ENCODE data around the gene PRIMA1. TPM values are rescaled to one million over a fixed set of nuclear protein-coding genes. Genes with fewer than 3 reads are reported as not detected.

PRIMA1 gene
- total RNA-seq, 1 experiment from 2014 or later = 2.3 TPM

DNA sequence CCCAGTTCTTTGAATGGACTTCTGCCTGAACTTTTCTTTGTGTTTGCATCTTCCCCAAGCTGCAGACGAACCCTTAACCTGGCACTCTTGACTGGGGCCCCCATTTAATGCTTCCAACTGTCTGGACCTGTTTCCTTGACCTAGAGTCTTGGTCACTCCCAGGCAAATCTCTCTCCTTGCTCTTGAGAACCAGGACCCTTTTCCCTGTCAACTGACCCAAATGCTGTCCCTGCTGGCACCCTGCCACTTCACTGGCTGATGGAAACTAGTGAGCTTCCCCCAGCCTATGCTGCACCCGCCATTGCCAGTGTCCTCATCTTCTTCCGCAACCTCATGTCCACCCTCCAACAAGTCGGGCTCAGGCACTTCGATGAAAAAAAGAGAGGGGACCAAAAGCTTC lies 79.5 kb downstream of the PRIMA1 start:
- Histone ChIP-seq H2AK5ac (ENCODE audit: insufficient read length, low read length) (no peak overlapping the region), H2BK5ac (ENCODE audit: insufficient read length, low read length) (no peak overlapping the region), H2BK15ac (ENCODE audit: low read depth, low read length) (no peak overlapping the region), H3K23ac (ENCODE audit: insufficient read length, low read depth, low read length) (no peak overlapping the region), H3K18ac (ENCODE audit: insufficient read length, low read depth, low read length) (no peak overlapping the region), H2AFZ (ENCODE audit: low read length) (no peak overlapping the region), H4K91ac (ENCODE audit: insufficient read length, low read depth, low read length) (no peak overlapping the region), H3K9me3 (ENCODE audit: control insufficient read depth, low read depth, low read length) (no peaks in the 10 kb centered on the region), H3T11ph (ENCODE audit: low read length) (no peak overlapping the region), H4K20me1 (ENCODE audit: control insufficient read depth, insufficient read depth, insufficient read length) (no peaks in the 10 kb centered on the region), H3K23me2 (ENCODE audit: insufficient read length, low read depth, low read length, poor library complexity, severe bottlenecking) (no peaks in the 10 kb centered on the region), H3K4me1 (ENCODE audit: insufficient read depth, low read length) (no peaks in the 10 kb centered on the region; the same call in 1 of the 2 replicates), H3K27ac (ENCODE audit: insufficient read length, low read depth, low read length) (no peak overlapping the region), H3K14ac (ENCODE audit: insufficient read depth, low read length) (no peak overlapping the region), H4K5ac (ENCODE audit: insufficient read length, low read depth, low read length) (no peak overlapping the region), H3K4ac (ENCODE audit: low read depth, low read length) (no peak overlapping the region), H3K4me2 (ENCODE audit: insufficient read depth, insufficient read length, low read length) (no peak overlapping the region), H4K8ac (replicated peaks; ENCODE audit: insufficient read length, low read depth, low read length) (no peak overlapping the region), H3K79me1 (ENCODE audit: insufficient read depth, low read depth, low read length, poor library complexity, severe bottlenecking) (no peaks in the 10 kb centered on the region), H2BK12ac (ENCODE audit: insufficient read length, low read depth, low read length) (no peak overlapping the region), H2BK120ac (ENCODE audit: low read depth, low read length, poor library complexity, severe bottlenecking) (no peak overlapping the region), H2BK20ac (ENCODE audit: low read depth, low read length, poor library complexity, severe bottlenecking) (no peak overlapping the region), H3K56ac (ENCODE audit: insufficient read length, low read depth, low read length) (no peak overlapping the region), H3K9ac (ENCODE audit: extremely low read depth, insufficient read length, low read length) (no peak overlapping the region), H3K79me2 (ENCODE audit: insufficient read depth, low read length) (no peaks in the 10 kb centered on the region), H3K27me3 (ENCODE audit: insufficient read depth, low read length) (no peaks in the 10 kb centered on the region)
- no peak overlapping the region for H3K4me3 Mint-ChIP-seq
- H3K36me3 Mint-ChIP-seq (ENCODE audit: insufficient read depth in 1 of 3, low read depth in 3 of 3) = no peaks in the 10 kb centered on the region; a peak in 1 of 7 replicates
- no peak overlapping the region for H3K27ac Mint-ChIP-seq
- WGBS (ENCODE audit: extremely low coverage, insufficient read length, low lambda C conversion rate) = no CpG with 5 or more reads among the region's 5 CpGs
- DNase-seq = no peak
- no peaks in the 10 kb centered on the region; the same call in 1 of the 2 replicates for H3K27me3 Mint-ChIP-seq (ENCODE audit: low read depth)
- no peaks in the 10 kb centered on the region for H3K9me3 Mint-ChIP-seq
- TF ChIP-seq, protein P1, sequence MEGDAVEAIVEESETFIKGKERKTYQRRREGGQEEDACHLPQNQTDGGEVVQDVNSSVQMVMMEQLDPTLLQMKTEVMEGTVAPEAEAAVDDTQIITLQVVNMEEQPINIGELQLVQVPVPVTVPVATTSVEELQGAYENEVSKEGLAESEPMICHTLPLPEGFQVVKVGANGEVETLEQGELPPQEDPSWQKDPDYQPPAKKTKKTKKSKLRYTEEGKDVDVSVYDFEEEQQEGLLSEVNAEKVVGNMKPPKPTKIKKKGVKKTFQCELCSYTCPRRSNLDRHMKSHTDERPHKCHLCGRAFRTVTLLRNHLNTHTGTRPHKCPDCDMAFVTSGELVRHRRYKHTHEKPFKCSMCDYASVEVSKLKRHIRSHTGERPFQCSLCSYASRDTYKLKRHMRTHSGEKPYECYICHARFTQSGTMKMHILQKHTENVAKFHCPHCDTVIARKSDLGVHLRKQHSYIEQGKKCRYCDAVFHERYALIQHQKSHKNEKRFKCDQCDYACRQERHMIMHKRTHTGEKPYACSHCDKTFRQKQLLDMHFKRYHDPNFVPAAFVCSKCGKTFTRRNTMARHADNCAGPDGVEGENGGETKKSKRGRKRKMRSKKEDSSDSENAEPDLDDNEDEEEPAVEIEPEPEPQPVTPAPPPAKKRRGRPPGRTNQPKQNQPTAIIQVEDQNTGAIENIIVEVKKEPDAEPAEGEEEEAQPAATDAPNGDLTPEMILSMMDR (conservative IDR thresholded peaks at IDR 0.05) = no peak
- peaks cover 19 to 21% of the 10 kb centered on the region in 2 experiments for H3K4me1 Mint-ChIP-seq

Data from H9 (cell line).